Vagina (tissue), 2 donors: Measurements from ENCODE around the gene B9D1.

Experiments used
- CTCF ChIP-seq, 3 experiments: fragments of 450-650 bp in 2 of 3; fragments of 200-600 bp in 1 of 3; sonication (generic) in 1 of 3; IDR thresholded peaks; one replicate each; pipeline ENCODE4 v1.5.1; 2017 to 2019; ENCODE audit warnings: antibody characterized with exemption in 3 of 3, mild to moderate bottlenecking in 2 of 3, moderate library complexity in 2 of 3
- POLR2AphosphoS5 ChIP-seq, 2 donors: sonication (generic); formaldehyde crosslinking; IDR thresholded peaks; one replicate each; pipeline ENCODE4 v1.9.0; 2017; ENCODE audit warnings: antibody characterized with exemption in 2 of 2, mild to moderate bottlenecking in 2 of 2, low read depth in 1 of 2; ENCODE audit not compliant: insufficient read depth in 1 of 2

GRCh38 chr17:19384723-19385391 lies 22.3 kb upstream of the B9D1 start:
- TF ChIP-seq POLR2AphosphoS5 (IDR thresholded peaks at IDR 0.05; ENCODE audit: insufficient read depth in 1 of 2, low read depth in 1 of 2) (peak; percentile 89 to 91), CTCF (IDR thresholded peaks at IDR 0.05) (no peak)
